HG02610 (cell line): Measurements from ENCODE around the gene PRKCZ.

ENCODE experiments used
- ATAC-seq: cut with Tn5 transposase; IDR thresholded peaks from one replicate; pipeline ENCODE4 v1.9.1; 2021; ENCODE audit warnings: mild to moderate bottlenecking, moderate library complexity; ENCODE audit not compliant: unreplicated experiment

The PRKCZ gene

DNA sequence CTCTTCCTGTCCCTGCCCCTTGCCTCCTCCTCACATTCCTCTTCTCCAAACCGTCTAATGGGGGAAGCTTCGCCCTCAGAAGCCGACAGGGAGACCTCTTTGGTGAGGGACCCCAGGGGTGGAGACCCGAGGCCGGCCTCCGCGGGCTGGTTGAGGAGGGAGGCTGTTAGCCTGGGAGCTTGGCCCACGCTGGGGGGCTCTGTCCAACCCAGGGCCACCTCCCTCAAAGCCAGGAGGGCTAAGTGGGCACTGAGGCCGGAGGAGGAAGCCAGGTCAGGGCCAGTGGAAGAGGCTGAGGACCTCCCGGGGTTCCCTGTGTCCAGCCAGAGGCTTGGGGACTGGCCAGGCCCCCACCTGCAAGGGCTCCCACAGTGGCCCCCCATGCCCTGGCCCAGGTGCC is 25.8 kb upstream of the PRKCZ start:
- ATAC-seq, result no peak

DNA sequence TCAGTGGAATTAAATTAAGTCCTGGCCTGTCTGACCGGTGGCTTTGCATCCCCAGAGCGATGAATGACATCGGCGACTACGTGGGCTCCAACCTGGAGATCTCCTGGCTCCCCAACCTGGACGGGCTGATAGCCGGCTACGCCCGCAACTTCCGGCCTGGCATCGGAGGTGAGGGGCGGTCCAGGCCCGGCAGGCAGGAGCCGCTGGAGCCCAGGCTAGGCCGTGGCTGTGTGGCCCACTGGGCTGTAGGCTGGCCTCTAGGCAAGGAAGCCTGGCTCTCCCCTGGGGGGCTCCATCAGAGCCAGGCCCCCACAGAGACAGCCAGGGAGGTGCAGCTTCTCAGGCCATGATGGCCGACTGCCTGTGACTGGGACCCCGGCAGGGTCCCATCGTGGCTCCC is 25.3 kb upstream of the PRKCZ start:
- no peak for ATAC-seq

DNA sequence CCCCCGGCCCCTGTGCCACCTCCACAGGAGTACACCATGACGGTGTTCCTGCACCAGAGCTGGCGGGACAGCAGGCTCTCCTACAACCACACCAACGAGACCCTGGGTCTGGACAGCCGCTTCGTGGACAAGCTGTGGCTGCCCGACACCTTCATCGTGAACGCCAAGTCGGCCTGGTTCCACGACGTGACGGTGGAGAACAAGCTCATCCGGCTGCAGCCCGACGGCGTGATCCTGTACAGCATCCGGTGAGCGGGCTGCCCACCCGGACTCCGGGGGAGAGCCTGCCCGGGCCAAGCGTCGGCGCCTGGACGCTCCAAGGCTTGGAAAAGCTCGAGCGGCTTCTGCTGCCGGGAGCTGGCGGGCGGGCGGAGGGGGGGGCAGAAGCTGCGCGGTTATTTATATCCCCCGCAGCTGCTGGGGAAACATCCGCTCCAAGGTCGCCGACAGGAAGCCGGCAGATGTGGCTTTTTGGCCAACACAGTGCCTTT is 24.7 kb upstream of the PRKCZ start:
- ATAC-seq, result no peak

DNA sequence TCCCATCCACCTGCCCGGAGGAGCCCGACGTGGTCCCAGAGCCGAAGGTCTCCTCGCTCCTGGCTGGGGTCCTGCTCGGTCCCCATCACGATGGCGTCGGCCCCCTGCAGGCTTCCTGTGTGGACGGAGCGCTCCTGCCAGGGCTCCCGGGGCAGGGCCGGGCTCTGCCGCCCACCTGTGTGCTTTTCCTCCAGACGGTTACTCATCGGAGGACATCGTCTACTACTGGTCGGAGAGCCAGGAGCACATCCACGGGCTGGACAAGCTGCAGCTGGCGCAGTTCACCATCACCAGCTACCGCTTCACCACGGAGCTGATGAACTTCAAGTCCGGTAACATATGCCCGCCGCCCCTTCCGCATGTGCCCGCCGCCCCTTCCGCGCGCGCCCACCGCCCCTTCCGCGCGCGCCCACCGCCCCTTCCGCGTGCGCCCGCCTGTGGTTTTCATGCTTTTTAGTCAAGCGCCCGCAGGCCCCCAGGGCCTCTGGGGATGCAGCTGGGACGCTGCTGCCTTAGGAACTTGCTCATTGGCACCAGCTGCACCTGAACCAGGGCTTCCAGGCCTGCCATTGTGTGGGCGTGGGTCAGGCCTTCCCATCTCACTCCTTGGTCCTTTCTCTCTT is 22.1 kb upstream of the PRKCZ start:
- ATAC-seq, result no peak

DNA sequence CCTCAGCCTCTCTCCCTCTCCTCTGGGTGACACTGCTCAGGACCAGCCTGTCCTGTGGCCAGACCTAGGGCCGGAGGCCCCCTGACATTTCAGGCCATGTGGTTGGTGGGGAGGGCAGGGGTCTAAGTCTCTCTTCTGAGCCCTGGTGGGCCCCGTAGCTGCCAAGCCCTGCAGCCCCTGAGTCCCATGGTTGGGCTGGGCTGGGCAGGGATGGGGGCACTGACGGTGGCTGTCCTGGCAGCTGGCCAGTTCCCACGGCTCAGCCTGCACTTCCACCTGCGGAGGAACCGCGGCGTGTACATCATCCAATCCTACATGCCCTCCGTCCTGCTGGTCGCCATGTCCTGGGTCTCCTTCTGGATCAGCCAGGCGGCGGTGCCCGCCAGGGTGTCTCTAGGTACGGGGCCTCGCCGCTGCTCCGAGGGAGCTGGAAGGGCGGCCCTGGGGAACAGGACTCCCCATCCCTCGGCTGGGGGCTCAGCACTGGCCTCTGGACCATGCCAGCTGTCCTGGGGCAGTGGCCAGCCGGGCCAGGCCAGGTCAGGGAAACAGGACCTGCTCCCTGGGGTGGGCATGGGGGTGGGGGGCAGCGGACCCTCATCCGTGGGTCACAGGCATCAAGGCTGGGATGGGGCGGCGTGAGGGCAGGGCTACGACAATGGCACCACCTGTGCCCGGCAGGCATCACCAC is 21.2 kb upstream of the PRKCZ start:
- ATAC-seq, result no peak

DNA sequence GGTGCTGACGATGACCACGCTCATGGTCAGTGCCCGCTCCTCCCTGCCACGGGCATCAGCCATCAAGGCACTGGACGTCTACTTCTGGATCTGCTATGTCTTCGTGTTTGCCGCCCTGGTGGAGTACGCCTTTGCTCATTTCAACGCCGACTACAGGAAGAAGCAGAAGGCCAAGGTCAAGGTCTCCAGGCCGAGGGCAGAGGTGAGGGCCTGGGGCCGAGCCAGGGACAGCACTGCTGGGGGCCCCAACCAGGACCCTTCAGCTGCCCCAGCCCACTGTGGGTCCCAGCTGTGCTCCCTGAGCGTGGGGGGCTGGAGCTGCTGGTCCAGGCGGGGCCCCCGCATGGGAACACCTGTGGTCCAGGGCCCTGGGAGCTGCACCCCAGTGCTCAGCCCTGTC is 20.6 kb upstream of the PRKCZ start:
- ATAC-seq, result no peak

DNA sequence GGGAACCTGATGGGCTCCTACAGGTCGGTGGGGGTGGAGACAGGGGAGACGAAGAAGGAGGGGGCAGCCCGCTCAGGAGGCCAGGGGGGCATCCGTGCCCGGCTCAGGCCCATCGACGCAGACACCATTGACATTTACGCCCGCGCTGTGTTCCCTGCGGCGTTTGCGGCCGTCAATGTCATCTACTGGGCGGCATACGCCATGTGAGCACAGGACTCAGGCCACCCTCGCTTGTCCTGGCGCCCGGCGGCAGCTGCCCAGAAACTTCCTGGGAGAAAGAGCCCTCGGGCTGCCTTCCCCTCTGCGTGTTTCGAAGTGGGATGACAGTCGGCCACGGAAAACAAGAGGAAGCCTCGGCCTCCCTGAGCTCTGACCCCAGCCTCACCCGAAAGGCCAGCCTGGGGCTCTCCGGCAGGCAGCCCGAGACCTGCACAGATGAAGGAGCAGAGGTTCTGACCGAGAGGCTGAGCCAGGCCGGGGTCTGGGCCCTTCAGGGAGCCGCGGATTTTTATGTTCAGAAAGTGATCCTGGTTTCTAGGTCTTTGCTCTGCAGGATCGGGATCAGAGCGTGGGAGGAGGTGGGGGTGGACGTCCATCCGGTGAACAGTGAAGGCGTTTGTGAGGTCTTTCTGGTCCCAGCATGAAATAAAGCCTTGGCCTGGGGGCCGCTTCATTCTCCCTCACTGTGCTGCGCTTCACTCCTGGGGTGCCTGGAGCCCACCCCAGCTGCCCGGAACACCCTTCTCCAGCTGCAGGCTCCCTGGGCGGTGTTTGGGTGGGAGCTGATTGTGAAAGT is 19.9 kb upstream of the PRKCZ start:
- no peak for ATAC-seq

DNA sequence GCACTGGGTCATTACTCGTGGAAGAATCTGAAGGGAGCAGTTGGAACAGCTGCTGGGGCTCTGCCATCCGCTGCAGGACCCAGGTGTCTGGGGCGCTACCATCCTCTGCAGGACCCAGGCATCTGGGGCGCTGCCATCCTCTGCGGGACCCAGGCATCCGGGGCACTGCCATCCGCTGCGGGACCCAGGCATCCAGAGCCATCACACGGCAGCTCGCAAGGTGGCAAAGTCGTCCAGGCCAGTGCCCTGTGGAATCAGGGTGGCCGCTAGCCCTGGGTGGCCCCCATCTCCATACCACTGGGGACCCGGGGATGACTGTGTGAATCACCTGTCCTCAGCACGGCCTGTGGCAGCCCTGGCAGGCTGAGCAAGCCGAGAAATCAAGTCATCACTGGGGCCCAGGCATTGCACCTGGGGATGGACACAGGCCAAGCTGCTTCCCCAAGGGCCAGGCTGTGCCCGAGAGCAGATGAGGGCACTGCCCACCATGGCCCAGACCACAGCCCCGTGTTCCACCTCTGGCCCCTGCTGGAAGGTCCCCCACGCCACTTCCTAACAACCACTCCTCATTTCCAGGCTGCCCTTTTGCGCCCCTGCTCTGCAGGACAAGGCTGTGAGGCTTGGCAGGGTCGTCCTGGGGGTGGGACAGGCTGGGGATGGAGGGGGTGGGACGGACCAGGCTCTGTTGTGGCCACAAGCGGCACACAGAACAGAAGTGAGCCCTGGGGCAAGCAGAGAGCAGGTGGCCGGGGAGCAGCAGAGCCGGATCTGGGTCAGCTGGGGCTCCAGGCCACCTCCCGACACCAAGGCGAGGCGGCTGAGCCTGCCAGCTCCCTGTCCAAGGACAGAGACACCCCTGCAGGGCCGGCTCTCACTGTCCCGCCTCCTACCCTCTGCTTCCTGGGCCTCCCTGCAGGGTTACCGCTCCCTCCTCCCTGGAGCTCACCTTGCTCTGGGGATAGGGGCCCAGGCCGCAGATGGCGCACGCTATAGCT is 18.4 kb upstream of the PRKCZ start:
- no peak for ATAC-seq

DNA sequence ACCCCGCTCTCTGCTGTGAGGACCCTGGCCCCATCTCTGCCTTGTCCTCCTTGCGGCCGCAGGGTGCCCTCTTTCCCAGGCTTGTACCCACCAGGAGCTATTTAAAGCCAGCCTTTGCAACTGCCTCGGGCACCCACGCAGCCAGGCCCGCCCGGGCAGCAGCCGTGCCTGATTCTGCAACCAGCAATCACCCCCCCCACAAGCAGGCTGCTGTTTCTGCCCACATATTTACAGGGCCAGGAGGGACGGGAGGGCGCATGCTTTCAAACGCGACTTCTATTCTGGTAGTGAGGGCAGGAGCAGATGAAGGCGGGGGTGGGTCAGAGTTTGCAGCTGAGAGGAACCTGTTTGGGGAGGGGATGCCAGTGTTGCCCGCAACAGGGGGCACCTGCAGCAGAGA is 17.5 kb upstream of the PRKCZ start:
- ATAC-seq, result no peak

DNA sequence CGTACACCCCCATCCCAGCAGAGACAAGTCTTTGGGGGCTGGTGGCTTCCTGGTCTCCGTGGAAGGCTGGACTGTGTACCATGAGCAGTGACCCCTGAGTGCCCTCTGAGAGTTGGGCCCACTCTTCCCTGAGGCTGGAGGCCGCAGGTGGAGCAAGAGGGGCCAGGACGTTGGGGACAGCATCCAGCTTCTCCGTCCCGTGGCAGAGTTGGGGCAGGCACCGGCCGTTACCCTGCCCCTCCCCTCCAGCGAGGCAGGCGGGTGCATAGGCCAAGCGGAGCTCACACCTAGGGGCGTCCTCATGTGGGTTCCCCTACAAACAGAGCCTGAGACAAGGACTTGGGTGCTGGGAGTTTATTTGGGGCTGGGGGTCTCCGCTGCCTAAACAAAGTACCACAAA is 17.0 kb upstream of the PRKCZ start:
- no peak for ATAC-seq

DNA sequence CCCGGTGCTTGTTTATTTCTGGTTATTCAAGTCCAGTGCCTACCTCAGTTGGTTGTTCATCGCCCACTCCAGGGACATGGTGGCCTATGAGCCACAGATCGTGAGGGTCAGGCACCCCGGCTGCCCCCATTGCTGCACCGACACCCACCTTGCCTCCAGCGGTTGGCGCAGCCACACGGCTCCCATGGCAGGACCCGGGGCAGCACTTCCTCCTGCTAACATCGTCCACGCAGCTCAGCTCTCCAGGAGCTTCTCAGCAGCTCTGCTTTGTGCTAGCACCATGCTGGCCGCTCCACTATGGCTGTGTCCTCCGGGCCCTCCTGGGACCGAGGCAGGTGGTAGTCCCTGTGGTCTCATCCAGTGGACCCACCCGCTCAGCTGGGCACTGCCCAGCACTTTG is 13.9 kb upstream of the PRKCZ start:
- no peak for ATAC-seq

DNA sequence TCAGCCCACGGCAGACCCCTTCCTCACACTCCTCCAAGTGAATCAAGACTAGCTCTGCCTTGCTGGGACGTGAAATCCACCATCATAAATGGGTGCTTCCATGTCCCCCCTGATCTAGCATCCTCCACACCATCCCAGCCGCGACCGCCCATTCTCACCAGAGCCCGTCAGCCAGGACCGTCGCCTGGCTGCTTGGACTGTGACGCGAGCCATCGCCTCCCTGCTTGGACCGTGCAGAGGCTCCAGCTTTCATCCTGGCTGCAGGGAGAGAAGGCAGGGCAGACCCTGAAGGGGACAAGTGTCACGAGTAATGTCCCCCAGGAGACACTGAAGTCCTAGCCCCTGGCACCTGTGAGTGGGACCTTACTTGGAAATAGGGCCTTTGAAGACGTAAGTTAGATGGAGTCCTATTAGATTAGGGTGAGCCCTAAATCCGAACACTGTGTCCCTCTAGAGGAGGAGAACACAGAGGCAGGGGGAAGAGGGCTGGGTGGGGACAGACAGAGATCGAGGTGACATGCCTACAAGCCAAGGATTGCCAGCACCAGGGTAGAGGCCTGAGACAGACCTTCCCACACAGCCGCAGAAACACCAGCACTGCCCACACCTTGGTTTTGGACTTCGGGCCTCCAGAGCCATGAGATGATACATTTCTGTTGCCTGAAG is 12.8 kb upstream of the PRKCZ start:
- ATAC-seq, result no peak

DNA sequence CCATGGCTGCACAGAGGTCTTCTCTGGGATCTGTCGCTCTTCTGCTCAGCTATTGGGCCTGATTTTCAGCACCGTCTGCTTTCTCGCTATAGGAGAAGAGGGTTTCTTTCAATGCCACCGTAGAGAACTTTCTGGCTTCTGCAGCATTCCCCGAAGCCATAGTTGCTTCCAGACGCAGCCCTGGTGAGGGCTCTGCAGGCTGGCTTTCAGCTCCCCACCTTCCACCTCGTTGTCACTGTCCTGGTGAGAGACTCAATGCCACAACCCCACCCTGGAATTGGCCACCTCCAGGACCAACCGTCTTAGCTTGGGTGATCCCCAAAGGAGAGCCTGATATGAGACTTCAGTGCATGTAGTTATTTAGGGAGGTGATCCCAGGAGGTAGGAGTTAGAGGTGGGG is 12.0 kb upstream of the PRKCZ start:
- no peak for ATAC-seq

DNA sequence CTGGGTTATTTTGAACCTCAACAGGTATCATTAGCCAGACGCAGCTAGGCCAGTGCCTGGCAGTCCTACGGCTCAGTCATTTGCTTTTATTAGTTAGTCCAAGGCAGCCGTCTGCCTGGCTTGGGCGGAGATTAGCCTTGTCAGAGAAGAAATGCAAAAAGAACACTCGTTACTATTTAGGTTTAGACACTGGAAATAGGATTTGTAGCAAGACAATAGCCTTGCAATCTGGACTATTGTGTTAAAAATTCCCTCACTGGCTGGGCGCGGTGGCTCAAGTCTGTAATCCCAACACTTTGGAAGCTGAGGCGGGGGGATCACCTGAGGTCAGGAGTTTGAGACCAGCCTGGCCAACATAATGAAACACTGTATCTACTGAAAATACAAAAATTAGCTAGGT is 11.0 kb upstream of the PRKCZ start:
- ATAC-seq, result no peak

DNA sequence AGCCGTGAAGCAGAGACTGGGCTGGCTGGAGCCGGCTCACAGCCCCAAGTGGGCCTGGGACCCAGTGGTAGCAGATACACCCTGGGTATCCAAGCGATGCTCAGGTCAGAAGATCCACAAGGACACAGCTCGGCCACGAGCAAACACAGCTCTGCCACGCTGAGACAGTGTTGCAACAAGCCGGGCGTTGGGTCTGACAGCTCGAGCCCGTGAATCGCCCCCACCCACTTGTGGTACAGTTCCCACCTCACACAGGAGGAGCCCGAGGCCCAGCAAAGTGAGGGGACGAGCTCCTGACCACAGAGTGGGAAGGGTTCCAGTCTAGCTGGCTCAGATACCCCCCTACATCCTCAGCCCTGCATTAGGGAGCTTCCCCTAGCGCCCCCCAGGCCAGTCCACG is 8.9 kb upstream of the PRKCZ start:
- ATAC-seq, result no peak

DNA sequence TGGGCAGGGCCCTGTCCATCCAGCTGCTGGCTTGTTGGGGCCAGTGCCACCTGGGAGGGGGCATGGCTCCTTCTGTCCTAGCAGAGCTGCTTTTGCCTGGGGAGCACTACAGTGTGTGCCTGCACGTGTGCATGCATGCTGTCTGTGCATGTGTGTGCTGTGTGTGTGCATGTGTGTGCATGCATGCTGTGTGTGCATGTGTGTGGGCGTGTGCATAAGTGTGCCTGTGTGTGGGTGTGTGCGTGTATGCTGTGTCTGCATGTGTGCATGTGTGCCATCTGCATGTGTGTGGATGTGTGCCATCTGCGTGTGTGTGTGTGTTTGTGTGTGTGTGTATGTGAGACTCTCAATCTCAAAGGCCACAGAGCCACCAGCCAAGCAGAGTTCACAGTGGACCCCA is 8.3 kb upstream of the PRKCZ start:
- no peak for ATAC-seq

DNA sequence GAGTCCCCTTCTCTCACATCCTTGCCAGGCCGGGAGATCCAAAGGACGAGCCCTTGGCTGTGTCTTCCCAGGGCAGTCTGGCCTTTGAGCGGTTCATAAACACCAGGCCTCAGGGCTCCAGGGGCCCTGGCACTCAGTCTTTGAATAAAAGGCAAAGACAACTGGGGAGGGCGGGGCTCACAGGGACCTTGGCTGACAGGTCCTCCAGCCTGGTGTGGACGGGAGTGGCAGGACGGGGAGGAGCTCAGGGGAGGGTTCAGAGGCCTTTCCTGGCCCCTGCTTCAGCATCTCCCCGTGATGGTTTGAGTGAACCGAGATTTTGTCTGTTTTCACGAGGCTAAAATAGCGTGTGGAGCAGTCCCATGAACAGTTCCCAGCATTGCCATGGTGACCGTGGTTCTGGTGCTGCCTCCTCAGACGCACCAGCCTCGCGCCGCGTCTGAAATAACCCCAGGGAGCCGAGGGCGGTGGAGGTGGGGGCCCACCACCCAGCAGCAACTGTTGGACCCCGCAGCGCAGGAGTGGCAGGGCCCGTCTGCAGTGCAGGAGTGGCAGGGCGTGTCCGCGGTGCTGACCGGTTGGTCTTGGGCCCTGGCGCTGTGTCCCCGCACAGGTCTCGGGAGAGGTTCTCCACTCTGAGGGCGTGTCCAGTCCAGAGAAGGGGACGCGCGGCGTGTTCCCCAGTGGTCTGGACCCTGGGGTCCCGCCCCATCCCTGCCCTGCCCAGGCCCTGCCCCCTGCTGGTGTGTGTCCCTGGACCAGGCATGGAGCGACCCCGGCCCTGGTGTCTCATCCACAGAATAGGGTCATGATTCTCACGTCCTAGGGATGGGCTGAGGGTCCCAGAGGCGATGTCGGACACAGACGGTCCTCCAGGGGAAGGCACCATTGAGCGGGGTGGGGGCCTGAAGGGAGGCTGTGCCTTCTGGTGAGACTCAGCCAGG is 7.1 kb upstream of the PRKCZ start:
- ATAC-seq, result no peak

DNA sequence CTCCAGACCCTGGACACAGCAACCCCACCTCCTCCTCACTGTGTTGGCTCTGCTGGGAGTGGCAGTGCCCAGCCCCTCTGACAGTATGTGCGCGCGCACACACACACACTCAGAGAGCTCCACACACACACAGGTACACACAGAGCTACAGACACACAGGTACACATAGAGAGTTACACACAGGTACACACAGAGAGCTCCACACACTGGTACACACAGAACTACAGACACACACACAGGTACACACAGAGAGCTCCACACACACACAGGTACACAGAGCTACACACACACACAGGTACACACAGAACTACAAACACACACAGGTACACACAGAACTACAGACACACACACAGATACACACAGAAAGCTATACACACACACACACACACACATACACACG is 6.3 kb upstream of the PRKCZ start:
- no peak for ATAC-seq
